HG03460 (cell line): ENCODE measurements around the gene TBPL1.

Source experiments
- ATAC-seq: cut with Tn5 transposase; IDR thresholded peaks from one replicate; pipeline ENCODE4 v1.9.1; 2021; ENCODE audit not compliant: unreplicated experiment

Gene TBPL1

GRCh38 chr6:134005800-134006199, 52.8 kb downstream of the TBPL1 start:
- no peak for ATAC-seq

DNA sequence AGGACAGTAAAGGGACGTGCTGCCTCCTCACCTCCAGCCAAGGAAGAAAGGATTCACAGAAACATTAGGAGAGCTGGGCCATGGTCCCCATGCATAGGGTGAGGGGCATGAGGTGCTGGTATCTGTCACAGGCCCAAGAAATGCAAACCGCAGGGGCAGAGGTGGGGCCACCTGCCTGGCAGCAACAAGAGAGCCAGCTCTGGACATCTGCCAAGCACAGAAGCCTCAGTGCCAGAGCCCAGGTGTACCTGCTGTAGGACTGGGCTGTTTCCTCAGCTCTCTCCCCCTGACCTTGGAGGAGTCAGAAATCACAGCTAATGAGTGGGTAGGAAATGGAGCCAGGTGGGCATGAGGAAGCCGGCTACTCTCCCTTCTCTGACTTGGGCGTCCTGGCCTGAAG, 54.1 kb downstream of the TBPL1 start:
- no peak for ATAC-seq

GRCh38 chr6:134009876-134010275, 56.9 kb downstream of the TBPL1 start:
- no peak for ATAC-seq

- ATAC-seq = no peak
These were observed 57.4 kb downstream of the TBPL1 start for GRCh38 chr6:134010400-134010799.

- ATAC-seq = no peak
These were observed 58.0 kb downstream of the TBPL1 start for GRCh38 chr6:134010974-134011373.

- no peak for ATAC-seq
These were observed 61.6 kb downstream of the TBPL1 start for GRCh38 chr6:134014588-134015137.

GRCh38 chr6:134015719-134016557, 62.9 kb downstream of the TBPL1 start:
- ATAC-seq = no peak

GRCh38 chr6:134016558-134016814, 63.5 kb downstream of the TBPL1 start:
- no peak for ATAC-seq

DNA sequence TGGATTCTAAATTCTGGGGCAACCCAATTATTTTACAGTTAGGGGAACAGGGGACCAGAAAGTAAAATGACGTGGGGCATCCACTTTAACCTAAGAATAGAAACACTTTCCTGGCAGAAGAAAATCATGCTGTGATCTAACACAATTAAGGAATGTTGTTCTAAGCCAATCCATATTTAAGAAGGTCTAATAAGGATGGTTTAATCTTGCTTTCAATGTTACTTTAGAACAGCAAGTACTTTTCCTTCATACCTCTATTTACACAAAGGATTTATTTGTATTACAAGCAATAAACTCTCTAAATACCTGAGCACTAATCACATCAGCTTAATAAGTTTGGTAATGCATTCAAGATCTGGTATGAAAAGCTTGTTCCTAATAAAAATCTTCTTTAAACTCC, 67.0 kb downstream of the TBPL1 start:
- ATAC-seq = no peak

- no peak for ATAC-seq
These were observed 67.5 kb downstream of the TBPL1 start for GRCh38 chr6:134020543-134020942.

- no peak for ATAC-seq
These were observed 67.9 kb downstream of the TBPL1 start for GRCh38 chr6:134020968-134021367.

DNA sequence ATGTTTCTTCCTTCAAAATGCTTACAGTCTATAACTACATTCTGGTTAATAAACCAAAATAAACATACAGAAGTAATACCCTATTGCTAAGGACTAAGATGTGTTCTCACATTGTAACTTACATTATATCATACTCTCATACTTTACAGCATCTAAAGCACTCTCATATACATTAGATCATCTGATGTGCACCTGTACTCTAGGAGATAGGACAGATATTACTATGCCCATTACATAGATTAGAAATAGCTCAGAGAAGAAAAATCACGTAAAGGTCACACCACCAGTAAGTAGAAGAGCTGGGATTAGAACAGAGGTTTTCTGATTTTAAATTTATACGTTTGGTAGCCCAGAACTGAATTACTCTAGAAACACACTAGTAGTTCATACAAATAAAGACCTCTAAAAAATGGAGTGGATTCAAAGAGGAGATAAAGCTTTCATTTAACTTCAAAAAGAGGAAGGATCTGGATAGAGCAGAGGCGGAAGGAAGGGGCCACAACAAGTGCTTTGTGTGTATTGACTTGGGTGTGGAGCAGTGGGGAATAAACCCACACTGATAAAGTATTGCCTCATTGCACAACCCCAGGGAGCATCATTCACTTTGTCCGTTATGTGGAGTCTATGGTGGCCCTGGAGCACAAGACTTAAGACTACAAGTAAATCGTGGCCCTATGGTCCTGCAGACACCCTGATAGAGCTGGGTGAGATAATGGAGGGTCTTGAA, 68.5 kb downstream of the TBPL1 start:
- no peak for ATAC-seq

DNA sequence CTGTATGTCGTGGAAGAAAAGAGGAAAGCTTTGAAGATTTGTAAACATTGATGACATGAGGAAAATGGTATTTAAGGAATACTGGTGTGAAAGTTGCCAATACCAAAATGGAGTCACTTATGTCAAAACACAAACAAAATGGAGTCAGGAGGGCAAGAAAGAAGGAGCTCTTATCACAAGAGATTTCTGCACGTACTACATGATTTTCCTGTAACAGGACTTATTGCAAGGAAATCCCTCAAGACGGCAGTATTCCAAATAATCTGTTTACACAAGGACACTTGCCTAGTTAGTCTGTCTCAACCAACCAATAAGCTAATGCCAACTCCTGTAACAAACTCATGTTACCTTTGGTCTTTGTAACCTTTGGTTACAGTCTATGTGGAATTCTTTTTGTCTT, 69.6 kb downstream of the TBPL1 start:
- no peak for ATAC-seq

- no peak for ATAC-seq
These were observed 73.6 kb downstream of the TBPL1 start for GRCh38 chr6:134026597-134026996.

GRCh38 chr6:134028438-134028837, 75.4 kb downstream of the TBPL1 start:
- no peak for ATAC-seq

GRCh38 chr6:134029495-134030455, 76.8 kb downstream of the TBPL1 start:
- ATAC-seq = no peak

DNA sequence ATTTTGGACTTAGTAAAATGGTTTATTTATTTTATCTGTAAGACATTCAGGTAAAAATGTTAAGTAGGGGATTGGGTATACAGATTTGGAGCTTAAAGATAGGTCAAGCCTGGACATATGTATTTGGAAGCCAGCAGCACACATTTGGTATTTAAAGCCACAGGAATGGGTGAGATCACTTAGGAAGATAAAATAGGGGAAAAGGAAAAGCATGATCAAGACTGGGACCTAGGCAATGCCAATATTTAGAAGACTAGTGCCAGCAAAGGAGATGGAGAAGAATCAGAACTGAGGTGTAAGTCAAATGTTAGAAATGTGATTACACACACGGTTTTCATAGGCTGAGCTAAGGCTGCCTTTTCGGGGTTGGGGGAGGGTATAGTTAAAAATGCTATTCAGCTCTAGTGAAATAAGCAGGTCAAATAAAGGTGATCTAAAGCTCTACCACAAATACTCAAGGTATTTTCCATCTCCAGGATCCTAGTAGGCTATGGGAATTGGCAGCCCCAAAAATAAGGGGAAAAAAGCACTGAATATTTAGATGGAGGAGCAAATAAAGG, 78.8 kb downstream of the TBPL1 start:
- no peak for ATAC-seq

DNA sequence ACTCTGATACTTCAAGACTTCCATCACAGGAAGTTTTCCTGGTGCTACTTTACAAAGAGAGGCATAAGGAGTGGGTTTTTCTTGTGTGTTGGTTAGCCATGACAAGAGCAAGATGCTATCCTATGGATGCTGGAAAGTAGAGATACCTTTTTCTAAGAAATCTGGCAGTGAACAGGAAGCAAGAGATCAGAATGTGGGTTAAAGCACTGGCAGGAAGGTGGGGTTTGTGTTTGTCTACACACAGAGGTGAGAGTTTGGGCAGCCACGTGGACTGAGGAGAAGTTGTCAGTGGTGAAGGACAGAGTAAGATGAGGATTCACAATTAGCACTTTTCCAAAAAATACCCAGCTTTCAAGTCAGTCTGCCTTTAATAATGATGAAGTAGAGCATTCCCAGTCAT, 81.5 kb downstream of the TBPL1 start:
- ATAC-seq = no peak

DNA sequence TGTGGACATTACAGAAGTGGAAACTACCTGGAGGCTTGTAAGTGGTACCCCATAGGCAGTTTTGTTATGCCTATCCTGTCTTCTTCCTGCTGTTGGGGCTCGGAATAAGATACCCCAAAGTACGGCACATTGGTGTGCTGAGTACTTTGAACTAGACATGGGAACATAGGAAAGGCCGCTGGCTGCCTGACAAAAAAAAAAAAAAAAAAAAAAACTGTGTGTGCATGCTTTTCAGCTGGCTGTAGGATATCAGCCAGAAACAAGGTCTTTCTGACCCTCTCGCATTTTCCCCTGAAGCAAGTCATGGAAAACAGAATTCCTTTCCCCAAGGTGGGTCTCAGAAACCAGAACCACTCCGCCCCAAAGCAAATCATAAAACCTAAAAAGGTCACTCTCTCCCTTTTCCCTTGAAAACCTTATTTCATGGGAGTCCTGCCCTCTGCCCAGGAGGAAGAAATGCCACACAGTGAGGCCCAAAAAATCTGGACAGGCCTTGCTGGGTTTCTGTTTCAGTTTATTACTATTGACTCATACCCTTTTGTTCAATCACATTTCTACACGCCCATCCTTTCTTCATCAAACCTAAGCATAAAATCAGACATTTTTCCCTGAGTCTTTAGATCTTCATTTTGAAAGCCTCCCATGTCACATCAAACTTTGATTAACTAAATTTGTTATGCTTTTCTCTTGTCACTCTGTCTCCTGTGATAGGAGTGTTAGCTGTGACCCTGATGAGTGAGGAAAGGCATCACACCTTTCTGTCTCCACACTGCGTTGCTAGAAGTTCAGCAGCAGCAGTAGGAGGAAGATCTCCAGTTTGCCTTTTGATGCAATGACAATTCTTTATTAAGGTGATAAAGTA, 82.2 kb downstream of the TBPL1 start:
- ATAC-seq = peak; percentile 18

DNA sequence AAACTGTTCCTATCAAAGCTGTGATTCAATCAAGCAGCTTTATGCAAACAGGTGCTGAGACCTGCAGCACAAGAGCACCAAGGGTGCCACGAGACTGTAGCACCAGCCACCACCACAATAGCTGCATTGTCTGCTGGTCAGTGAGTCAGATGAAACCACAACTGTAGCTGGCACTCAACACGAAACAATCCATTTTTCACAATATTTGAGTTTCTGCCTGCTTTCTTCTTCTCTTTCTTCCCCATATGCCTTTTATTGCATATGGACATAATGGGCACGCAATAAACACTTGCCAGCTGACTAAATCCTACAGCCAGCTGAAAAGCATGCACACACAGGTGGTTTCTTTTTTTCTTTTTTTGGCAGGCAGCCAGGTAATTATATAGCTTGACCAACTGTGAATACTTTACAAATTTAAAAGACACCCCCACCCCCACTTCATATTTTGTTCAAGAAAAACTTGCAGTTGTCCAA, 82.8 kb downstream of the TBPL1 start:
- peak; percentile 66 for ATAC-seq
